Memory B cell (primary cell): Measurements from ENCODE around the gene BFSP2.
"Not testable (repeated sequence)": the region's sequence is repeated elsewhere in the genome, so short reads cannot be mapped to it uniquely, and the experiment has no call there.

ENCODE experiments used
- ATAC-seq: fragments of 150-1000 bp; cut with Tn5 transposase; 2 replicates; pipeline ENCODE4 v1.10.0; 2021; ENCODE audit warnings: low read depth, mild to moderate bottlenecking, moderate library complexity
- DNase-seq, 2 donors: peaks; one replicate each; pipeline ENCODE4 v3.0.0; 2022; ENCODE audit warnings: low spot score in 2 of 2
- H3K27ac Mint-ChIP-seq: one replicate; pipeline ENCODE4 v1.8.0; 2022; ENCODE audit warnings: mild to moderate bottlenecking, moderate library complexity, mixed read lengths
- H3K27me3 Mint-ChIP-seq: one replicate; pipeline ENCODE4 v1.8.0; 2022; ENCODE audit warnings: mixed read lengths
- H3K36me3 Mint-ChIP-seq: one replicate; pipeline ENCODE4 v1.8.0; 2022; ENCODE audit warnings: mild to moderate bottlenecking, mixed read lengths
- H3K4me1 Mint-ChIP-seq: one replicate; pipeline ENCODE4 v1.8.0; 2022; ENCODE audit warnings: mixed read lengths
- H3K4me3 Mint-ChIP-seq: one replicate; pipeline ENCODE4 v1.8.0; 2022; ENCODE audit warnings: mild to moderate bottlenecking, moderate library complexity, mixed read lengths
- H3K9me3 Mint-ChIP-seq: one replicate; pipeline ENCODE4 v1.8.0; 2022; ENCODE audit warnings: mixed read lengths

Gene BFSP2

DNA sequence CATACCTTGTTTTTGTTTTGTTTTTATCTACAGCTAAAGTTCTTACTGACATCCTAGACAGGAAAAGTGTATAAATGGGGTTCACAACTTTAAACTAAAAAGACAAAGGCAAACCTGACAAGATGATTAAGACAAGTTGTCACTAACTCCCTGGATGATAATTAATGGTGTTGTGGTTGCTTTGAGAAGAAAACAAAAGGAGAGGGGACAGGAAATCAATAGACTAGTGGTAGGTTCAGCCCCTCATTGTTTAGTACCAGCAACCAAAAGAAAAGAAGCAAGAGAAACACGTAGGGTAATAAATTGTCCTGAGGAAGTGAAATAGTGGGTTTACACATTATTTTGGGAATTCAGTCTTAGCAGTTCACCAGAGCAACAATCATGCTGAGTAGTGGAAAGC is 78.8 kb downstream of the BFSP2 start:
- ATAC-seq (no peak), DNase-seq (no peak)
- H3K27ac Mint-ChIP-seq: peak overlapping the region; percentile 70
- H3K4me1 Mint-ChIP-seq: peaks cover 57% of the 10 kb centered on the region
- H3K4me3 Mint-ChIP-seq: no peak overlapping the region
- H3K9me3 Mint-ChIP-seq: no peaks in the 10 kb centered on the region
- no peaks in the 10 kb centered on the region for H3K27me3 Mint-ChIP-seq
- H3K36me3 Mint-ChIP-seq: no peaks in the 10 kb centered on the region

GRCh38 chr3:133479401-133479800 is 79.5 kb downstream of the BFSP2 start:
- no peak for ATAC-seq
- DNase-seq: no peak

GRCh38 chr3:133479895-133480669 is 80.2 kb downstream of the BFSP2 start:
- no peaks in the 10 kb centered on the region for H3K9me3 Mint-ChIP-seq
- no peaks in the 10 kb centered on the region for H3K27me3 Mint-ChIP-seq
- no peak for ATAC-seq
- H3K36me3 Mint-ChIP-seq: no peaks in the 10 kb centered on the region
- DNase-seq: no peak
- H3K27ac Mint-ChIP-seq: no peak overlapping the region
- no peak overlapping the region for H3K4me3 Mint-ChIP-seq
- peaks cover 55% of the 10 kb centered on the region for H3K4me1 Mint-ChIP-seq

More at GRCh38 chr3:133479401-133479800, 79.5 kb downstream of the BFSP2 start:
- H3K4me1 Mint-ChIP-seq: peaks cover 59% of the 10 kb centered on the region
- H3K27me3 Mint-ChIP-seq: no peaks in the 10 kb centered on the region
- H3K4me3 Mint-ChIP-seq: no peak overlapping the region
- no peaks in the 10 kb centered on the region for H3K36me3 Mint-ChIP-seq
- no peaks in the 10 kb centered on the region for H3K9me3 Mint-ChIP-seq
- H3K27ac Mint-ChIP-seq: no peak overlapping the region

DNA sequence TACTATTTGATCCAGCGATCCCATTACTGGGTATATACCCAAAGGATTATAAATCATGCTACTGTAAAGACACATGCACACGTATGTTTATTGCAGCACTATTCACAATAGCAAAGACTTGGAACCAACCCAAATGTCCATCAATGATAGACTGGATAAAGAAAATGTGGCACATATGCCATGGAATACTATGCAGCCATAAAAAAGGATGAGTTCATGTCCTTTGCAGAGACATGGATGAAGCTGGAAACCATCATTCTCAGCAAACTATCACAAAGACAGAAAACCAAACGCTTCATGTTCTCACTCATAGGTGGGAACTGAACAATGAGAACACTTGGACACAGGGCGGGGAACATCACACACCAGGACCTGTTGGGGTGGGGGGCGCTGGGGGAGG is 82.6 kb downstream of the BFSP2 start:
- not testable (repeated sequence) for H3K27me3 Mint-ChIP-seq, ATAC-seq, DNase-seq, H3K36me3 Mint-ChIP-seq, H3K4me3 Mint-ChIP-seq, H3K9me3 Mint-ChIP-seq, H3K27ac Mint-ChIP-seq
- H3K4me1 Mint-ChIP-seq: peaks cover 37% of the 10 kb centered on the region

- Mint-ChIP-seq H3K4me1 (peaks cover 31% of the 10 kb centered on the region), H3K4me3 (no peak overlapping the region), H3K27ac (no peak overlapping the region), H3K27me3 (no peaks in the 10 kb centered on the region), H3K9me3 (peaks cover 4% of the 10 kb centered on the region), H3K36me3 (peaks cover 1% of the 10 kb centered on the region)
- ATAC-seq (no peak), DNase-seq (no peak)
Observed at GRCh38 chr3:133486658-133487057, 86.8 kb downstream of the BFSP2 start.

DNA sequence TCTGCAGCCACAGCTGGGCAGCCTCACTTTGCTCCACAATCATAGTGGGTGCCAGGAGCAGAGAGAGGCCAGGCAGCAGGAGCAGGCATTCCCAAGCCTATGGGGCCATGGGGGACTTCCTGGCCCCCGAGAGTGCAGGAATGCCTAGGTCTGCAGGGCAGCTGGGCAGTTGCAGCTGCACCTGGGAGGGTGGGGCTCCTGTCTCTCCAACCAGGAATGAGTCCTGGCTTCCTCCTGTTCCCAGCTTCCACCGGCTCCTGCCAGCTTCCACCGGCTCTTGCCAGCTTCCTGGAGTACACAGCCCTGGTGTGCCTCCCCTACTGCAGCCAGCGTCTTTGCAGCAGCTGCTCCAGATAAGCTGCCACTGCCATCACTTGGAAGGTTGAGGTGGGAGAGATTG is 87.3 kb downstream of the BFSP2 start:
- H3K27me3 Mint-ChIP-seq: no peaks in the 10 kb centered on the region
- ATAC-seq (no peak), DNase-seq (no peak)
- peaks cover 1% of the 10 kb centered on the region for H3K36me3 Mint-ChIP-seq
- peaks cover 4% of the 10 kb centered on the region for H3K9me3 Mint-ChIP-seq
- H3K4me1 Mint-ChIP-seq: peaks cover 34% of the 10 kb centered on the region
- H3K27ac Mint-ChIP-seq: no peak overlapping the region
- no peak overlapping the region for H3K4me3 Mint-ChIP-seq

GRCh38 chr3:133487920-133488540 is 88.2 kb downstream of the BFSP2 start:
- ATAC-seq: no peak
- no peaks in the 10 kb centered on the region for H3K27me3 Mint-ChIP-seq
- H3K27ac Mint-ChIP-seq: no peak overlapping the region
- H3K9me3 Mint-ChIP-seq: peaks cover 4% of the 10 kb centered on the region
- peaks cover 1% of the 10 kb centered on the region for H3K36me3 Mint-ChIP-seq
- DNase-seq: peak in 1 of 2 donors; percentile 52
- H3K4me3 Mint-ChIP-seq: no peak overlapping the region
- peaks cover 39% of the 10 kb centered on the region for H3K4me1 Mint-ChIP-seq

- Mint-ChIP-seq H3K27ac (peak overlapping the region; percentile 21), H3K4me1 (peaks cover 36% of the 10 kb centered on the region), H3K9me3 (peaks cover 4% of the 10 kb centered on the region), H3K36me3 (peaks cover 1% of the 10 kb centered on the region), H3K27me3 (no peaks in the 10 kb centered on the region), H3K4me3 (no peak overlapping the region)
- ATAC-seq (no peak), DNase-seq (no peak)
Observed at GRCh38 chr3:133488785-133489367, 89.0 kb downstream of the BFSP2 start.

DNA sequence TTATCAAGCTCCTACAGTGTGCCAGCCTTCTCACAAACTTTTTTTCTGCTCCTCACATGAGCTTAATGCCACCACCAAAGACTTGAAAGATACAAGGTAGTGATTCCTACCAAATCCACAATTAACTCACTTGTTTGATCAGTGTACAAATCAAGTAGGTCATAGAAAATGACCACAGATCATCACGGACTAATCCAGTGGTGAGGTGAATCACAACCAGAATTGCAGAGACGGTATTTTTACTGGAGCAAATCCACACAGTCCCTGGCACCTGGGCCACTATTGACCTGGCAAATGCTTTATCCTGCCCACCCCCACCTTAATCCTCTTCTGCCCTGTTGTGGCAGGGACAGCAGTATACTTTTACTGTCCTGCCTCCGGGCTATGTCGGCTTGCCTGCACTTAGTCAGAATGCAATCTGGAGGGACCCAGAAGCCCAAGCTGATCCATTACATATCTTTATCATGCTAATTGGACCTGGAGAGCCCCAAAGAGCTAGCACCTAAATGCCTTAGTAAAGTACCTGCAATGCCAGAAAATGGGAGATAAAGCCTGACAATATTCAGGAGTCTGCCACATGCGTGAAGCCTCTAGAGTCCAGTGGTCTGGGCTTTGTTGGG is 89.7 kb downstream of the BFSP2 start:
- no peak for DNase-seq
- Mint-ChIP-seq H3K27ac (peak overlapping the region; percentile 21), H3K36me3 (peaks cover 1% of the 10 kb centered on the region), H3K4me1 (peaks cover 29% of the 10 kb centered on the region), H3K27me3 (no peaks in the 10 kb centered on the region), H3K4me3 (no peak overlapping the region), H3K9me3 (peaks cover 4% of the 10 kb centered on the region)
- ATAC-seq: no peak

DNA sequence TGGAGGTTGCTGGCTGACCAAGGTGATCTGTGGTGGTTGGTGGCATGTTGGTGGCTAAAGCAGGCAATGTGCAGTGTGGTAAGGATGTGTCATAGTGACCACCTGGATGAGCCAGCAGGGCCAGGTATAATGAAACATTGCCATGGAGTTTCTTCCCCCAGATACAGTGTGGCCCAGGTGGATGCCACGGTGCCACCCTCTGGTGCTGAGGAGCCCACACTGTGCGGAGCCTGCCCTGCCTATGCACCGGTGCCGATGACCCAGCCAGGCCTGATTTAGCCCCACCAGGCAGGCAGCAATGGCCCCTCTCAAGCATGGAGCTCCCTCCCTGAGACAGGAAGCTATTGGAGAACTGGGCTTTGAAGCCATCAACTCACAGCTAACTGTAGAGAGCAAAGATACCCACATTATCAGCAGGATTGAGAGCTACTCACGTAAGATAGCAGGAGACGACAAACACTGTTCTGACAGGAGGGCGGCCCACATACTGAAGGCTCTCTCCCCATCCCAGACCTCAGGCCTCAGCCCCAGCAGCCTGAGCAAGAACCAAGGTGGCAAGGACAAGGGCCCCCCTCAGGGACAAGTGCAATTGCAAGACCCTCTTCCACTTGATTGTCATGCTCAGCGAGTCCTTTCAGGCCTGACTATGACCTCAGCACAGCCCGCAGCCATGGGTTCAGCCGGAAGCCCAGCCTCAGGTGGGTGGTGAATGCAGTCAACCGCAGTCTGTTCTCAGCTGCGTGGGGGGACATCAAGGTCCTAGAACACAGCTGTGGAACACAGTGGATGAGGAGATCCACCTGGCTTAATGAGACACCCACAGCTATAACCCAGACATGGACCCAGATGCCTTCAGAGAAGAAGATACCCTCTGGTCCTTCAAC is 90.9 kb downstream of the BFSP2 start:
- Mint-ChIP-seq H3K27ac (peak overlapping the region; percentile 79), H3K4me1 (peaks cover 27% of the 10 kb centered on the region)

GRCh38 chr3:133491481-133492059 is 91.7 kb downstream of the BFSP2 start:
- Mint-ChIP-seq H3K4me3 (peak overlapping the region; percentile 72), H3K9me3 (peaks cover 3% of the 10 kb centered on the region), H3K4me1 (peaks cover 27% of the 10 kb centered on the region), H3K27ac (peak overlapping the region; percentile 79), H3K36me3 (peaks cover under 1% of the 10 kb centered on the region), H3K27me3 (no peaks in the 10 kb centered on the region)
- no peak for ATAC-seq
- DNase-seq: no peak

More for the DNA sequence above, 90.9 kb downstream of the BFSP2 start:
- Mint-ChIP-seq H3K36me3 (peaks cover 1% of the 10 kb centered on the region), H3K9me3 (peaks cover 4% of the 10 kb centered on the region), H3K27me3 (no peaks in the 10 kb centered on the region), H3K4me3 (peak overlapping the region; percentile 72)
- ATAC-seq (peak; percentile 96), DNase-seq (peak; percentile 49 to 58)

DNA sequence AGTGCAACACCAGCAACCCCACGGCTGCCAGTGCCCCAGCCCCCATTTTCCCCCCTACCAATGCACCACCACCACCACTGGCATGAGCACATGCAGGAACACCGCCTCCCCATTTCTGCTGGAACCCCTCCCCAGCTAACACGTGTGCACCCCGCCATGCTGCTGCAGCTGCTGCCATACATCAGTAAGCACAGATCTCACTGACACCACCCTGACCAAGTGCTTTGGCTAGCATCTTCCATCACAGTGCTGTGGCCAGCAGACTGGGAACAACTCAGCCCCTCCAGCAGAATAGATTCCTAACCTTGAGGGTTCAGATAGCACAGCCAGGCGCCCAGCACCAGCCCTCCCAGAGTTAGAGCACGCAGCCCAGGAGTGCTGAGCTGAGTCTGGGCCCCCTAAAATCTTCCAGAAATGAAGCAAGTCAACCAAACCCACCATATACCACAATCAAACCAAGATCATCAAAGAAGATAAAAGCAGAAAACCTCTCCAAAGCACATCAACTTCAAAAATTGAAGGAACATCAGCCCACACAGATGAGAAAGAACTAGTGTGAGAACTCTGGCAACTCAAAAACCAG is 92.4 kb downstream of the BFSP2 start:
- Mint-ChIP-seq H3K4me1 (peaks cover 27% of the 10 kb centered on the region), H3K27ac (no peak overlapping the region), H3K4me3 (peak overlapping the region; percentile 5), H3K36me3 (no peaks in the 10 kb centered on the region), H3K9me3 (no peaks in the 10 kb centered on the region), H3K27me3 (no peaks in the 10 kb centered on the region)
- ATAC-seq (no peak), DNase-seq (no peak)

- H3K4me1 Mint-ChIP-seq: peaks cover 21% of the 10 kb centered on the region
- no peak overlapping the region for H3K27ac Mint-ChIP-seq
- ATAC-seq (no peak), DNase-seq (no peak)
- no peak overlapping the region for H3K4me3 Mint-ChIP-seq
- H3K9me3 Mint-ChIP-seq: no peaks in the 10 kb centered on the region
- H3K36me3 Mint-ChIP-seq: no peaks in the 10 kb centered on the region
- H3K27me3 Mint-ChIP-seq: no peaks in the 10 kb centered on the region
Observed at GRCh38 chr3:133494469-133494868, 94.6 kb downstream of the BFSP2 start.
